Vagina (tissue), 2 donors: Measurements from ENCODE around the gene FAR2.

Experiments
- POLR2A ChIP-seq, 2 donors: fragments of 450-650 bp; IDR thresholded peaks; one replicate each; pipeline ENCODE4 v1.6.1; 2017; ENCODE audit warnings: antibody characterized with exemption in 2 of 2, mild to moderate bottlenecking in 2 of 2, moderate library complexity in 2 of 2
- TF ChIP-seq, protein P1 (sequence below), 3 experiments: fragments of 450-650 bp in 2 of 3; fragments of 200-600 bp in 1 of 3; sonication (generic) in 1 of 3; IDR thresholded peaks; one replicate each; pipeline ENCODE4 v1.5.1; 2017 to 2019; ENCODE audit warnings: antibody characterized with exemption in 3 of 3, mild to moderate bottlenecking in 2 of 3, moderate library complexity in 2 of 3

DNA sequence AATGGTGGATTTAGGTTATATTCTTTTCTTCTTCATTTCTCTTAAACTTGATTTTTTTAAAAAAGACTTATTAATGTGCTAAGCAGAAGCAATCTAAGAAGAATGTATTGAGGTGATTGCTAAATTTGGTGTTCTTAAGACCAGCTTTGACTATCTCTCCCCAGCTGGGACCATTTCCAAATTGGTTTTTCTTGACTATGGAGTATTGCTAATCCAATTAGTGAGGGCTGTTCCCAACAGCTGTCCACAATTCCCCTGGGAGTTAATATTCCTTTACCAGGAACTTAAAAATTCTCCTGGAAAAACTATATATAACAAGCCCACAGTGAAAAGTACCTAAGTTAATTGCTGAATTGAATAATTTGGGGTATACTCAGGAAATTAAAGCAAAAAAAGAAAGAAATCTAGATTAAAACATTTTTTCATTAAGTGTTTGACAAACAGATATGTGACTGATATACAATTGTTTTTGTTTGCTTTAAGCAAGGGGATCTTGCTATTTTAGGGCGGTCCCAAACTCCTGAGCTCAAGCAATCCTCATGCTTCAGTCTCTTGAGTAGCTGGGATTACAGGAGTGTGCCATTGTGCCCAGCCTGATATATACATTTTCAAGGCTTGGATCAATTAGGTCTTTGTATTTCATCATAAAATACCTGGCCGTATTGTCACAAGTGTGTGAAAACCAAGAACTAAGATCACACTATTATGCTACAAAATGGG is 105.0 kb downstream of the FAR2 start:
- TF ChIP-seq POLR2A (IDR thresholded peaks at IDR 0.05) = no peak
- TF ChIP-seq, protein P1, sequence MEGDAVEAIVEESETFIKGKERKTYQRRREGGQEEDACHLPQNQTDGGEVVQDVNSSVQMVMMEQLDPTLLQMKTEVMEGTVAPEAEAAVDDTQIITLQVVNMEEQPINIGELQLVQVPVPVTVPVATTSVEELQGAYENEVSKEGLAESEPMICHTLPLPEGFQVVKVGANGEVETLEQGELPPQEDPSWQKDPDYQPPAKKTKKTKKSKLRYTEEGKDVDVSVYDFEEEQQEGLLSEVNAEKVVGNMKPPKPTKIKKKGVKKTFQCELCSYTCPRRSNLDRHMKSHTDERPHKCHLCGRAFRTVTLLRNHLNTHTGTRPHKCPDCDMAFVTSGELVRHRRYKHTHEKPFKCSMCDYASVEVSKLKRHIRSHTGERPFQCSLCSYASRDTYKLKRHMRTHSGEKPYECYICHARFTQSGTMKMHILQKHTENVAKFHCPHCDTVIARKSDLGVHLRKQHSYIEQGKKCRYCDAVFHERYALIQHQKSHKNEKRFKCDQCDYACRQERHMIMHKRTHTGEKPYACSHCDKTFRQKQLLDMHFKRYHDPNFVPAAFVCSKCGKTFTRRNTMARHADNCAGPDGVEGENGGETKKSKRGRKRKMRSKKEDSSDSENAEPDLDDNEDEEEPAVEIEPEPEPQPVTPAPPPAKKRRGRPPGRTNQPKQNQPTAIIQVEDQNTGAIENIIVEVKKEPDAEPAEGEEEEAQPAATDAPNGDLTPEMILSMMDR (IDR thresholded peaks at IDR 0.05) = no peak
